Endometrial microvascular endothelial cells (primary cell): ENCODE results near the gene SPSB1. TPM values are rescaled to one million over a fixed set of nuclear protein-coding genes. Genes with fewer than 3 reads are reported as not detected.
"Not testable (repeated sequence)": the region's sequence is repeated elsewhere in the genome, so short reads cannot be mapped to it uniquely, and the experiment has no call there.

Experiments used
- in situ Hi-C: cut with HindIII; loops from 2 replicates; pipeline ENCODE4 v1.10.0; 2017; ENCODE audit warnings: low sequenced_read_pairs, low pct_unique_long_range_greater_than_20kb; ENCODE audit errors: inconsistent ontology term
- total RNA-seq: library from RNA; depleted of rRNA; stranded (reverse); fragments of >200 nt; gene quantifications from one replicate; pipeline ENCODE4 v1.2.3, GENCODE V29; 2015; ENCODE audit errors: inconsistent ontology term

Gene SPSB1
- total RNA-seq, 1 donor from 2014 or later: 16.1 TPM

DNA sequence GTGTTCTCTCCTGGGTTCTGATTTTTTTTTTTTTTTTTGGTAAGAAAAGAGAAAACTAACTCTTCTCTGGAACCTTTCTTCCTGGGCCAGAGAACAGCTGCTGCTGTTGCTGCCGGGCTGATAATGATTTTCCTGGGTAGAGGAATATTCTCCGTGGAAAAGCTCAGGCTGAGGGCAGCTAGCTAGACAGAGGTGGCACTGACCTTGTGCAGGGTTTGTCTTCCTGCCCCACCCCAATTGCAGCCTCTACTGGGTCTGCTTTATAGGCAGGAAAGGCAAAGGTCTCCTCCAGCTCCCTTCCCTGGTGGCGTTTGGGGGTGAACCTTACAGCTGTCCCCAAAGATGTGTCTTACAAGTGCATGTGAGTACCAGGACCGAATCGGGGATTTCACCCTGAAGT lies 79.3 kb downstream of the SPSB1 start:
- in situ Hi-C loops: no loop called here

GRCh38 chr1:9373619-9374018 lies 80.9 kb downstream of the SPSB1 start:
- in situ Hi-C loops: no loop called here

- in situ Hi-C loops: no loop called here
Measured at GRCh38 chr1:9374748-9375341, 82.2 kb downstream of the SPSB1 start.

DNA sequence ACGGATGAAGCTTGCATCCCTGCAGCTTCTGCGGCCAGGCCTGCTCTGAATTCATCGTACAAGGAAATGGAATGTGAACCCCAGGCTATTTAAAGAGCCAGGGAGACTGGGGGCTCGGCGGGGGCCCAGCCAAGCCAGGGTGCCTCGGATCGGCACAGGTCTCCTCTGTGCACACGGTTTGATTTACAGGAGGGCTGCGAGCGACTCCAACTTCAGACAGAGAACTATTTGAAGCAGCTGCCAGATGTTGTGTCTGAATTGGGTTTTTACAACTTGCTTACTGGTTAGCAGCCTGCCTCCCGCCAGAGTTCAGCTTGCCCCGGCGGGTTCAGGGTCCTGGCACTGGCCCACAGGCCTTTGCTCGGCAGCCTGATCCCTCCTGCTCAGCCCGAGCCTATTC lies 83.2 kb downstream of the SPSB1 start:
- in situ Hi-C loops: no loop called here

GRCh38 chr1:9376430-9376829 lies 83.7 kb downstream of the SPSB1 start:
- in situ Hi-C loops: no loop called here

DNA sequence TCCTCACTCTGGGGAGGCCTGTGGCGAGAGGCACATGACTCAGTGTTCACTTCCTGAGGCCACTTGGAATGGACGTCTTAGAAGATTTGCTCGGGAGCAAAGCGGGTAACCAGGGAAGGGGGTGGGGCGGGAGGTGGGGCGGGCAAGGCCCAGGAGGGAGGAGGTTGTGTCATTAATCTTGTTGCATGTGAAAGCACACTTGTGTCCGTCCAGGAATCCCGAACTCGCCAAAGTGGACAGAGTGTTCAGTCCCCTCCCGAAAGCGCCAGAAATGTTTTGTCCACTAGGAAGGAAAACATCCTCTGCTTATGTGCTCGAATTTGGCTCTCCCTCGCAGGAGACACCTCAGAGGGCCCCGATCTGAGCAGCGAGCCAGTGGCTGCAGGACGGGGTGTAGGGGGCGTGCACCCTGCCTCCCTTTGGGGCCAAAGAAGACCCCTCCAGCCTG lies 84.2 kb downstream of the SPSB1 start:
- in situ Hi-C loops: no loop called here

DNA sequence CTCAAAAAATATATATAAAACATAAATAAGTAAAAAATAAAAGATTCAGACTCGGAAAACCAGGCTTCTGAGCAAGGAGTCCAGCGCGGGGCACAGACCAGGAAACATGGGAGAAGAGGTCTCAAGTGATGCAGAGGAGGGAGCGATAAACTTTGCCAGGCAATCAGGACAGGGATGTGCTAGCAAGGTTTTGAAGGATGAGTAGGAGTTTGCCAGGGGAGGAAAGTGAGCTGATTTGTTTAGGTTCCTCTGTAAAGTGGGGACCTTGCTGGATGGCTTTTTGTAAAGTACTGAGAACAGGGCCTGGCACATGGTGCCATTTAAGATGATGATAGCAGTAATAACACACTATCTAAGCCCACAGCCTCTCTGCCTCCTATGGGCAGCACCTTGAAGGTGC lies 86.1 kb downstream of the SPSB1 start:
- in situ Hi-C loops: no loop called here

DNA sequence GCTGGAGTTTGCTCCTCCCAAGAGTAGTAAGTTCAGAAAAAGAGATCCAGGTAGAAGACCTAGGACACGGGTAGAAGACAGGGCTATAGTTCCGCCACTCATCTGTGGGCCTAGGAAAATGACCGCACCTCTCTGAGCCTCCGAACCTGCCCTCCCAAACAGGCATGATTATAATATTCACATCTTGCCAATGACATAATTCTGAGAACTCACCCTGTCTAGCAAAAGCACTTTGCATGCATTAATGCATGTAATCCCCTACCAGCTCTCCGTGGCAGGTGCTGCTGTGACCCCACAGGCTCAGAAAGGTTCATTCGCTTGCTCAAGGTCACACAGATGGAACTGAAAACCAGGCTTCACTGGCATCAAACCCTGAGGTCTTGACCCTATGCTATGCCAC lies 88.0 kb downstream of the SPSB1 start:
- in situ Hi-C loops: no loop called here

DNA sequence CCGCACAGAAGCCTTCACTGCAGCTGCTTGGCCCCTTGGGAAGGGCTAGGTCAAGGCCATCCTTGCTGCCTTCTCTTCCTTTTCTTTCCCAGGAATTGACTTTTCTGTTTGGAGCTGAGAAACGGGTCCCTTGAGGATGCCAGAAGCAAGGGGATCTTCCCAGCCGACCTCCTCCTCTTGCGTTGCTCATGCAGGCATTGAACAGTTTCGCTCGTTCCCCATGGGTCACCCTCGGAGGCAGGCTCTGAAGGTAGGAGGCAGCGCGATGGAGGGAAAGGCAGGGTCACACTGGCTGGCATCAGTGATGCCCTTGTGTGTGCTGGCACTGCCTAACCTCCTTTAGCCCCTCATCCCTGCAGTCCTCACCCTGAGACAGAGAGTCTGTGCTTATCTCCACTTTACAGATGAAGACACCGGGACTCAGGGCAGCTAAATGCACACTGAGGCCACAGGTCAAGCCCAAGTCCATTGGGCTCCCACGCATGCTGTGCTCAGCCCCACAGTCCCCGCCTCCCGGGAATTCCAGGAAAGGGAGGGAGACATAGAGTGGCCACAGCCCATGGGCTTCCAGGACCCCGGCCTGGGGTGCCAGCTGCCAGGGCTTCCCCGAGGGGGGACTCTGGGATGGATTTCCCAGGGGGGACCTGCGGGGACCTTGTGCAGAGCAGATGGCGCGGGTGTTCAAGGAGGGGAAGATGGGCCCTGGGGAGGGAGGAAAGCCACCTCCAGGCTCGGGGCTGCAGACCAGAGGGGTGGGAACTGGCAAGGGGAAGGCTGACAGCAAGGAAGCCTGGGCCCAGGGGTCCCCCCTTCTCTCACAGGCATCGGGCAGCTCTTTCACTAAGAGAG lies 90.2 kb downstream of the SPSB1 start:
- in situ Hi-C loops: no loop called here

DNA sequence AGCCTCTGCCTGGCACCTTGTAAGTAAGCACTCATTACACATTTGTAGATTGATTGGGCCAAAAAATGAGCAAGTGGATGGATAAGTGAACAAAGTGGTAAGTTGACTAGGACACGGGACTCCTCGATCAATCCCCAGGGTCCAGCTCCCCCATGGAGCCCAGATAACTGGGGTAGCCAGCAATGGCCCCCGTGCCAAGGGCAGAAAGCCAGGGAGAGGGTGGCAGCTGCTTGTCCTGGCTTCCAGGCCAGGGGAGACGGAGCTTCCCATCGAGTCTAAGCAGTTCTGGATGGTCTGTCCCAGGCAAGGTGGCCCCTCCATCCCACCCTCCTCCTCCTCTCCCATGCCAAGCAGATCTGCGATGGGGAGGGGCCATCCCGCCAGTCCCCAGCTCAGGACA lies 91.4 kb downstream of the SPSB1 start:
- in situ Hi-C loops: no loop called here

- in situ Hi-C loops: no loop called here
Measured at GRCh38 chr1:9384751-9385245, 92.1 kb downstream of the SPSB1 start.

DNA sequence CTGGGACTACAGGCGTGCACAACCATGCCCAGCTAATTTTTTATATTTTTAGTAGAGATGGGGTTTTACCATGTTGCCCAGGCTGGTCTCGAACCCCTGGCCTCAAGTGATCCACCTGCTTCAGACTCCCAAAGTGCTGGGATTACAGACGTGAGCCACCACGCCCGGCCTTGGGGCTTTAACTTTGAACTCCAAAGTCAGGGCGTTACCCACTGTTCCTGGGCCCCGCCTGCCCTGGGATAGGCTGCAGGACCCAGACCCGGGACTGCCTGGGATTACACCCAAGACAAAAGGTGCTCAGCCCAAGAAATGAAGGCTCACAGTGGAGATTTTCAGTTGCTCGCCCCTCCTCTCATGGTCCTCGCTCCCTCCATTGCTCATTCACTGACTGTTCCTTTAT lies 92.7 kb downstream of the SPSB1 start:
- in situ Hi-C loops: not testable (repeated sequence)

DNA sequence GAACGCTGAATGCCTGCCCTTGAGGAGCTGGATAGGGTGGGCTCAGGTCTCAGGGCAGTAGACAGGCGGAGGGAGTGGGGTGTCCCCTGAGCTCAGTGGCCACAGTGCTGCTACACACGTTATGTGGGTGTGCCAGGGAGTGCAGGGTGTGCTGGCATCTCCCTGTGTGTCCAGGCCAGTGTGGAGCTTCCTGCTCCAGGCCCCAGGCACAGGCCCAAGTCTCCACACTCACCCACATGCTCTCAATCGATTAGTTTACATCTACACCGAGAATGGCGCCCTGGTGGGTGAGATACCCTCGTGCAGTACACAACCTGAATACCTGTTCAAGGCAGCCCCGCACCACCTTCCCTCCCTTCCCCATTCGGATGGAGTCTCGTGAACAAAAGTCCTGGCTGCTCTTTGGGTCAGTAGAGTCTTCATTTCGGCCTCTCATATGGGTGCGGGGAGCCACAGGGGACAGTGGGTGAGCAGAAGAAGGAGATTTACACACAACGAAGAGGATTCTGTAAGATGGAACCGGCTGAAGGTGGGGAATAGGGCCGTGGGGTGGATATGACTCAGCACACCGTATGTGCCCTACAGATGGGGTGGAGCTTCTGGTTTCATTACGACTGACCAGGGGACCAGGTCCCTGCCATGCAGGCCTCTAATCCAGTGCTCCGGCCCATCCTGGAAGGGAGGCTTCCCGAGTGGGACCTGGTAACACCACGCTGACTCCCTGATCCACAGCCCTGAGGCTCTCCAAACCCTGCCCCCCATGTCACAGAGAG lies 93.3 kb downstream of the SPSB1 start:
- in situ Hi-C loops: no loop called here

- in situ Hi-C loops: no loop called here
Measured at GRCh38 chr1:9388335-9389180, 95.9 kb downstream of the SPSB1 start.

DNA sequence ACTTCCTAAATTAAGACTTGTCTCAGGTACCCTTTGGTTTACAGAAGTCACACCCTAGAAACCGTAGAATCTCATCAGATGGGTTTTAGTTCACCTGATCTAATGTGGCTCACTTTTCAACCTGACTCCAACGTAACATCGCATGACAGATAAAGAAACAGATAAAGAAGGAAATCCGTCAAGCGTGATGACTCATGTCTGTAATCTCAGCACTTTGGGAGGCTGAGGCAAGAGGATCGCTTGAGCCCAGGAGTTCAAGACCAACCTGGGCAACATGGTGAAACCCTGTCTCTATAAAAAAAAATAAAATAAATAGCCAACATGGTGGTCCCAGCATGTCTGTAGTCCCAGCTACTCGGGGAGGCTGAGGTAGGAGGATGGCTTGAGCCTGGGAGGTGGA lies 97.3 kb downstream of the SPSB1 start:
- in situ Hi-C loops: no loop called here

DNA sequence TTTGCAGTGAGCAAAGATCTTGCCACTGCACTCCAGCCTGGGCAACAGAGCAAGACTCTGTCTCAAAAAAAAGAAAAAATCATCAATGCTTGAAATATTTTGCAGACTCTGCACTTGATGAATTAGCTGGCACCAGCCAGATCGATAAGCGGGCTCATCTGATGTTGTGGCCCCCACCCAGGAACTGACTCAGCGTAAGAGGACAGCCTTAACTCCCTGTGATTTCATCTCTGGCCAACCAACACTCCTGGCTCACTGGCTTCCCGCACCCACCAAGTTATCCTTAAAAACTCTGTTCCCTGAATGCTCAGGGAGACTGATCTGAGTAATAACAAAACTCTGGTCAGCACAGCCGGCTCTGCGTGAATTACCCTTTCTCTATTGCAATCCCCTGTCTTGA lies 98.9 kb downstream of the SPSB1 start:
- in situ Hi-C loops: no loop called here

DNA sequence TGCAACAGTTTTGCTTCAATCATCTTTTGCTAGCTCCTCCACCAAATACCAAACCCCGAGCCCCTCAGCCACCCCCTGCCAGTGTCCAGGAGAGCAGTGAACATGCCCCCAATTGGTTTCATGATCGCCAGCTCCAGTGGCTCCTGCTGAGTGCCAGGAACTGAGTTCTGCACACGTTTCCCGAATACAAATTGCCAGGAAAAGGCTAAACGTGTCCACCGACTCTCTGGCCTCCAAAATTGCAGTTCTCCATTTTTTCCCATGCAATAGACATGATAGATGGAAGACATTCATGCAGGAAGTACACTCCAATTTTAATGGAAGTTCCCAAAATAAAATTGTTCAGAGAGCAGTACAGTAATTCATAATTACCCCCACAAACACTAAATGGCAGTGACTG lies 101.3 kb downstream of the SPSB1 start:
- in situ Hi-C loops: no loop called here

DNA sequence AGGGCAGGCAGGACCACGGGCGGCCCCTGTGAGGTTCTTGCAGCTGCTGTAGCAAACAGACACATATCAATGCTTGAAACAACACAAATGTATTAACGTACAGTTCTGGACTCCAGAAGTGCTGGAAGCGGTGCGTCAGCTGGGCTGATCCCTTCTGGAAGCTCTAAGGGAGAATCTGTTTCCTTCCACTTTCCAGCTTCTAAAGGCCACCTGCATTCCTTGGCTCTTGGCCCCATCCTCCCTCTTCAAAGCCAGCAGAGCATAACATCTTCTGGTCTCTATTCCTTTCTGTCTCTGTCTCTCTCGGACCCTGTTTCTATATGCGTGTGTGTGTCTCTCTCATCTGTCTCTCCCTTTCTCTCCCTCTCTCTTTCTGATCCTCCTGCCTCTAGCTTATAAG lies 102.3 kb downstream of the SPSB1 start:
- in situ Hi-C loops: no loop called here

DNA sequence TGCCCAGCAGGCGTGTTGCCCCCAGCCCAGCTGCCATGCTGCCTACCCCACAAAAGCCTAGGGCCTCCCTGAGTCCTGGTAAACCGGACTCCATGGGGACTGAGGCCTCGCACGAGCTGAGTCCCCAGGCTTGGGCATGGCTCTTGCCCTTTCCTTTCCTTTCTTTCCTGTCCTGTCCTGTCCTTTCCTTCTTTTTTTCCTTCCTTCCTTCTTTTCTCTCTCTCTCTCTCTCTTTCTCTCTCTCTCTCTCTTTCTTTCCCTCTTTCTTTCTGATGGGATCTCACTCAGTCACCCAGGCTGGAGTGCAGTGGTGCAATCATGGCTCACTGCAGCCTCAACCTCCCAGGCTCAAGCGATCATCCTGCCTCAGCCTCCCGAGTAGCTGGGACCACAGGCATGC lies 104.4 kb downstream of the SPSB1 start:
- in situ Hi-C loops: no loop called here
